CD4-positive, CD25-positive, alpha-beta regulatory T cell (primary cell): Measurements from ENCODE around the gene UFD1. TPM values are rescaled to one million over a fixed set of nuclear protein-coding genes. Genes with fewer than 3 reads are reported as not detected.
A peak's percentile ranks its signal among the peaks of the same experiment; 100 is the strongest.

Experiments used
- ATAC-seq, 2 donors: fragments of 150-1000 bp; cut with Tn5 transposase; one replicate each; pipeline ENCODE4 v1.10.0; 2021; ENCODE audit warnings: low read depth in 2 of 2, moderate number of reproducible peaks in 2 of 2, moderate library complexity in 1 of 2
- DNase-seq, 3 donors: peaks; one replicate each; pipeline versions ENCODE4 v3.0.0 to v3.0.0-alpha.2; 2012 to 2022; ENCODE audit warnings: mixed read lengths in 1 of 3
- H3K27ac ChIP-seq: one replicate; pipeline ENCODE4 v1.7.0; 2013; ENCODE audit warnings: mild to moderate bottlenecking, low read length; ENCODE audit not compliant: insufficient read depth, poor library complexity, severe bottlenecking
- H3K27me3 ChIP-seq: one replicate; pipeline ENCODE4 v1.7.0; 2013; ENCODE audit warnings: low read length; ENCODE audit not compliant: control insufficient read depth, insufficient read depth
- H3K36me3 ChIP-seq: one replicate; pipeline ENCODE4 v1.7.0; 2013; ENCODE audit warnings: mild to moderate bottlenecking, low read length, moderate library complexity; ENCODE audit not compliant: control insufficient read depth, insufficient read depth
- H3K4me1 ChIP-seq: 2 replicates; pipeline ENCODE4 v1.7.0; 2013; ENCODE audit warnings: mild to moderate bottlenecking, low read length; ENCODE audit not compliant: insufficient read depth, control insufficient read depth, poor library complexity, severe bottlenecking
- H3K4me3 ChIP-seq: one replicate; pipeline ENCODE4 v1.7.0; 2013; ENCODE audit warnings: low read depth, mild to moderate bottlenecking, low read length, moderate library complexity
- H3K9me3 ChIP-seq, 2 experiments: 1 replicate in 1 of 2; 2 replicates in 1 of 2; pipeline ENCODE4 v1.7.0; 2013; ENCODE audit warnings: low read length in 2 of 2, mild to moderate bottlenecking in 1 of 2, moderate library complexity in 1 of 2; ENCODE audit not compliant: control insufficient read depth in 2 of 2
- H3K27ac Mint-ChIP-seq, 3 donors: one replicate each; pipeline ENCODE4 v1.8.0; 2020 to 2022; ENCODE audit warnings: mild to moderate bottlenecking in 3 of 3, mixed read lengths in 3 of 3, moderate library complexity in 2 of 3
- H3K27me3 Mint-ChIP-seq: one replicate; pipeline ENCODE4 v1.8.0; 2022; ENCODE audit warnings: mild to moderate bottlenecking, mixed read lengths
- H3K36me3 Mint-ChIP-seq: one replicate; pipeline ENCODE4 v1.8.0; 2020; ENCODE audit warnings: mixed read lengths
- H3K4me1 Mint-ChIP-seq, 4 donors: one replicate each; pipeline ENCODE4 v1.8.0; 2020 to 2022; ENCODE audit warnings: mixed read lengths in 4 of 4, mild to moderate bottlenecking in 1 of 4
- H3K4me3 Mint-ChIP-seq, 4 donors: one replicate each; pipeline ENCODE4 v1.8.0; 2020 to 2022; ENCODE audit warnings: mild to moderate bottlenecking in 4 of 4, mixed read lengths in 4 of 4, moderate library complexity in 3 of 4
- H3K9me3 Mint-ChIP-seq, 7 donors: one replicate each; pipeline ENCODE4 v1.8.0; 2020 to 2022; ENCODE audit warnings: mixed read lengths in 7 of 7, mild to moderate bottlenecking in 3 of 7, moderate library complexity in 2 of 7
- polyA plus RNA-seq, 4 donors: library from polyadenylated mRNA; unstranded; fragments of 300-500 nt; fragmentation: Illumina TruSeq; gene quantifications; one replicate each; pipeline ENCODE4 v1.2.3, GENCODE V29; 2021
- total RNA-seq: library from RNA; stranded (reverse); gene quantifications from one replicate; pipeline ENCODE4 v1.2.3, GENCODE V29; 2022

UFD1 gene
- total and polyA plus RNA-seq, 5 donors from 2014 or later, result 97.7 to 146 (median 113) TPM

DNA sequence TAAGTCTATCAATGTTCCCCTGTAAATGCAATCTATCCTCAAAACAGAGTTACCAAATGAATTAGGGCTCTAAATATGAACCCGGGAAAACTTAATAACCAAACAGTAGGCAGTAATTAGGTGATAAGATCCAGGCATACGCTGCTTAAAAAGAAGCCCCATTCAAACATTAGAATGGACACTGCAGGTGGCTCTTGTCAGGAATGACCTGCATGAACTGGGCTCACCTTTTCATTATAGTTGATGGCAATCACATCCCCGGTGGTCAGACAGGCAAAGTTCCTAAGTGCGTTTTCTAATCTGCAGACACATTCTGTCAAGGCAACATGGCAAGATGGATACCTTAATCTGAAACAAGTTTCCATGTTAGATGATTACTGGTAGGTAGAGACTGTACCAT is 14.0 kb downstream of the UFD1 start:
- no peaks in the 10 kb centered on the region for H3K9me3 Mint-ChIP-seq
- H3K27ac Mint-ChIP-seq, result no peak overlapping the region
- H3K4me1 Mint-ChIP-seq, result peaks cover 6 to 11% (median 10%) of the 10 kb centered on the region in 4 donors
- Histone ChIP-seq H3K27ac (no peak overlapping the region), H3K36me3 (peaks cover 82% of the 10 kb centered on the region), H3K9me3 (no peaks in the 10 kb centered on the region), H3K4me1 (no peaks in the 10 kb centered on the region), H3K27me3 (no peaks in the 10 kb centered on the region), H3K4me3 (no peak overlapping the region)
- no peak overlapping the region for H3K4me3 Mint-ChIP-seq
- H3K36me3 Mint-ChIP-seq, result peaks cover 50% of the 10 kb centered on the region
- H3K27me3 Mint-ChIP-seq, result peaks cover 4% of the 10 kb centered on the region
- ATAC-seq, result no peak
- DNase-seq, result no peak

DNA sequence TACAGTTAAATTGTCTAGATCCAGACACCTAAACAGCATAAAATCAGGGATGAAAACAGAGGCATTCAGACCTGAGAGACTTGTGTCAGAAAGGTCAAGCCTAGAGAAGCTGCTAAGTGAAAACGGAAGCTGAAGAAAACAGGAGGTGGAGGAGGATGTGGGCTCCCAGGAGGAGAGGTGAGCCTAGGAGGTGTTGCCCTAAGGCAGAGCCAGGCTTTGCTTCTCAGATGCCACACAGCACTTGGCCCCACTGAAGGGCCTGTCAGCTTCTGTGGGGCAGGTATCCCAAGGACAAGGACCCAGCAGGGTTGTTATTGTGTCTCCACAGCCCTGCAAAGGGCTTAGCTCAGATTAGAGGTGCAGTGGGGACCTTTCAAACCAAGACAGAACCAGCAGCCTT is 14.4 kb downstream of the UFD1 start:
- no peak overlapping the region for H3K27ac ChIP-seq
- ATAC-seq, result no peak
- Mint-ChIP-seq H3K27me3 (peaks cover 4% of the 10 kb centered on the region), H3K27ac (no peak overlapping the region), H3K9me3 (no peaks in the 10 kb centered on the region), H3K4me3 (no peak overlapping the region), H3K4me1 (peaks cover 4 to 11% (median 10%) of the 10 kb centered on the region in 4 donors), H3K36me3 (peaks cover 48% of the 10 kb centered on the region)
- peak in 1 of 3 donors; percentile 24 for DNase-seq
- H3K27me3 ChIP-seq, result no peaks in the 10 kb centered on the region
- no peaks in the 10 kb centered on the region for H3K4me1 ChIP-seq
- peaks cover 79% of the 10 kb centered on the region for H3K36me3 ChIP-seq
- no peak overlapping the region for H3K4me3 ChIP-seq
- H3K9me3 ChIP-seq, result no peaks in the 10 kb centered on the region

DNA sequence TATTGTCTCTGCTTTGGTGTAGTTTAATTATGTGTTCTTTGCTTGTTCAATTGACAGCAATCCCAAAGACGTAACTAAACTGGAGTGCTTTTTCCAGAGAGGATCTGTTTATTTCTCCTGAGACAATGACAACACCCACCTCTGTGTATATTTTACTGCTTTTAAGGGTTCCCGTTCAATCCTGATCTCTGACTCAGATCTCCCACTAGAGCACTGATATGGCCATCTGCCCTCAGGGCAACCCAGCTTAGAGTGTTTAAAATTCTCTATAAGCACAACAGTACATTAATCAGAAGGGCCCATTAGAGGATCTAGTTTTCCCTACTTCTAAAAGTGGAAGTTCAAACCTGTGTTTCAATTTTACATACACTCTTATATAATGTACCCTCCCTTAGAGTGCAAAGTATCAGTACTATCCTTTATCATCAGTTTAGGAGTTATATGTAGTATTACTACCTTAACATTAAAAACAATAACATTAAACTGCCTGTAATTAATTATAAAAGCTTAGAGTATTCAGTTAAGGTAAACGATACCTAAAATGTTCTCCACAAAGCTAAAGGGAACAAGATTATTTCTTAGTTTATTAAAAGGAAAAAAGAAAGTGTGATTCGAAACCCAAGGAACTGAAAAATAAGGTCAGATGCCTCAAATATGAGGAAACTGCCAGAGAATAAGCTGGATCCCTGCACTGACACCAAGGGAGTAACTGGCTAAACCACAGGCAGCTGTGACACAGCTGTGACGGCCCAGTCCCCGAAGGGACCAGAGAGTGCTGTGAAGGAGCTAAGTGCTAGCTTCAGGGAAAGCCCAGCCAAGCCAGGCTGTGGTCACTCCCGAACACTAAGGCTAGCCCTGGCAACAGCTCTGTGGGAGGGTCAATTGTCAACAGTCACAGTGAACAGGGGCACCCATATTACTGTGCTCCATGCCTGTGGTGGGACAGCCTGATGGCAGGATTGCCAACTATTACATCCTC is 15.2 kb downstream of the UFD1 start:
- Mint-ChIP-seq H3K4me1 (peaks cover 0 to 11% (median 9%) of the 10 kb centered on the region in 4 donors), H3K36me3 (peaks cover 43% of the 10 kb centered on the region), H3K9me3 (no peaks in the 10 kb centered on the region), H3K4me3 (no peak overlapping the region), H3K27ac (peak overlapping the region in 1 of 3 donors; percentile 81), H3K27me3 (peaks cover 4% of the 10 kb centered on the region)
- H3K4me3 ChIP-seq, result no peak overlapping the region
- peaks cover 75% of the 10 kb centered on the region for H3K36me3 ChIP-seq
- no peaks in the 10 kb centered on the region for H3K4me1 ChIP-seq
- no peaks in the 10 kb centered on the region for H3K9me3 ChIP-seq
- no peak overlapping the region for H3K27ac ChIP-seq
- ATAC-seq (no peak), DNase-seq (no peak)
- H3K27me3 ChIP-seq, result no peaks in the 10 kb centered on the region

DNA sequence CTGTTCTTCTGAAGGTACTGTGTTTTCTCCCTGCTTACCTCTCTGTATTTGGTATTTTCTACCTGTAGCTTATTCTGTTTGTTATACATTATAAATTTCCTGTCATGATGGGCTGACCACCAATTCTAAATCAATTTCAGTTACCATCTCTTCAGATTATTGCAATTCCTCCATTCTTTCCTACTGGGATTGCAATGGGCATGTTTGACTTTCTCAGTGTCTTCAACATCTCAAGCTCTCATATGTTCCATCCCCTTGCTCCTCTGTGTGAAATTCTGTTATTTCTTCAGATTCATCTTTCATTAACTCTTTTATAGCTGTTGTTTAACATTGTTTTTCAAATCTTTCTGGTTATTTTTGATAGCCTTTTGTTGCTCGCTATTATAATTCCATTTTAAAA is 16.0 kb downstream of the UFD1 start:
- Histone ChIP-seq H3K9me3 (no peaks in the 10 kb centered on the region), H3K4me1 (no peaks in the 10 kb centered on the region), H3K27me3 (no peaks in the 10 kb centered on the region), H3K27ac (no peak overlapping the region), H3K4me3 (no peak overlapping the region), H3K36me3 (peaks cover 75% of the 10 kb centered on the region)
- ATAC-seq (no peak), DNase-seq (no peak)
- Mint-ChIP-seq H3K4me1 (peaks cover 0 to 11% (median 9%) of the 10 kb centered on the region in 4 donors), H3K27me3 (peaks cover 4% of the 10 kb centered on the region), H3K36me3 (peaks cover 36% of the 10 kb centered on the region), H3K9me3 (no peaks in the 10 kb centered on the region), H3K27ac (no peak overlapping the region), H3K4me3 (no peak overlapping the region)

DNA sequence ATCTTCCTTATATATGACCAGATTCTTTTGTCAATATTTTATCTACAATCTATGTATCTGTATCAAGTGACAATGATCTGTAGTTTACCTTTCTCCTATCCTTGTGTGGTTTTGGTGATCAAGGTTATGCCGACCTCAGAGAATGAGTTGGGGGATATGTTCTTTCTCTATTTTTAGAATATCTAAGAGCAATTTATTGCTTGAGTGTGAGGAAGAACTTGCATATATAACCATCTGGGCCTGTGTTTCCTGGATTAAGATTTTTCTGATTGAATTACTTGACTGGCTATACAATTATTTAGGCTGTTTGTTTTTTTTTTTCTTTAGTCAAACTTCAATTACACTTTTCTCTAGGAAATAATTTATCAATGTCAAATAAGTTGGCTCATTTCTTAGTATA is 17.5 kb downstream of the UFD1 start:
- Mint-ChIP-seq H3K36me3 (peaks cover 31% of the 10 kb centered on the region), H3K27ac (peak overlapping the region in 1 of 3 donors; percentile 68), H3K4me1 (peaks cover 0 to 11% (median 9%) of the 10 kb centered on the region in 4 donors), H3K9me3 (no peaks in the 10 kb centered on the region), H3K4me3 (no peak overlapping the region), H3K27me3 (no peaks in the 10 kb centered on the region)
- H3K4me1 ChIP-seq, result no peaks in the 10 kb centered on the region
- H3K36me3 ChIP-seq, result peaks cover 73% of the 10 kb centered on the region
- no peaks in the 10 kb centered on the region for H3K27me3 ChIP-seq
- no peak overlapping the region for H3K27ac ChIP-seq
- DNase-seq (no peak), ATAC-seq (no peak)
- H3K4me3 ChIP-seq, result no peak overlapping the region
- H3K9me3 ChIP-seq, result no peaks in the 10 kb centered on the region

DNA sequence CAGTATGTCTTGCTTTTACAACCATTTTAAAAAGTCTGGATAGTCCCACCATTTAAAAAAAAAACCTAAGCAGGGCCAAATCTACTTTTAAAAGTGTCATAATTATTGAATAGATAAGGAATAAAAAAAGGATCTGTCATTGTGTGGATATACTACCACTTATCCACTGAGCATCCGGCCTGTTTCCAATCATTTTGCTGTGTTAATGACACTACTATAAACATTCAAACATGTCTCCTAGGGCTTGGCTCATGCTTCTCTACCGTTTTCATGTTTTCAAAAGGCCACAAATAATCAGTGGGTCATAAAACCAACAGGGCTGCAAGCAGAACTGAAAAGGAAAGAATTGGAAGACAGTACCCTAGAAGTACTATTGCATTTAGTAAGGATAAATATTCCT is 19.0 kb downstream of the UFD1 start:
- Mint-ChIP-seq H3K27ac (no peak overlapping the region), H3K4me1 (peaks cover 0 to 11% (median 4%) of the 10 kb centered on the region in 4 donors), H3K4me3 (no peak overlapping the region), H3K27me3 (no peaks in the 10 kb centered on the region), H3K9me3 (no peaks in the 10 kb centered on the region), H3K36me3 (peaks cover 37% of the 10 kb centered on the region)
- no peaks in the 10 kb centered on the region for H3K27me3 ChIP-seq
- DNase-seq, result no peak
- no peak overlapping the region for H3K4me3 ChIP-seq
- peaks cover 73% of the 10 kb centered on the region for H3K36me3 ChIP-seq
- H3K27ac ChIP-seq, result no peak overlapping the region
- no peaks in the 10 kb centered on the region for H3K9me3 ChIP-seq
- no peaks in the 10 kb centered on the region for H3K4me1 ChIP-seq
- no peak for ATAC-seq

DNA sequence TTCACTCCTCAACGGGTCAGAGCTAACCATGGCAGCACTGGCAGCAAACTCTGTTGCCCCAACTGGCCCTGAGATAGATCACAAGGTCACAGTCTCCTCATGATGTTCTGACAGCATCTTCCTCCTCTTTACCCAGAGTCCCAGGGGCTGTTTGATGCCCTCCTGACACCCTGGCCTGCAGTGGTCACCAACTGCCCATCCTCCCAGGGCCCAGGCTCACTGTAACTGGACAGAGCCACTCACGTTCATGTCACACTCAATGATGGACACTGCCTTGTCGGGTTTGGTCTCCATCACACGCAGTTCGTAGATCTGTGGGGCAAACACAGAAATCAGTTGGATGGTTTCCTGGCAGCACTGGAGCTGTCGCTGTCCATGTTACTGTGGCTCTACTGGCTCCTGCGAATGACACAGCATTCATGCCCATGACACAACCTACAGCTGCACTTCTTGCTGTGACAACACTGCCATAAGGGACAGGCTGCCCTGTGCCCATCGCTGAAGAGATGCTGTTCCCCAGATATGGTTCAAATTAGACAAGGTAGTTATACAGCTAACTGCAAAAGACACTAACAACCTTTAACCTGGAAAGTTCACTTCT is 21.1 kb downstream of the UFD1 start:
- no peak for DNase-seq
- Histone ChIP-seq H3K4me3 (no peak overlapping the region), H3K36me3 (peaks cover 80% of the 10 kb centered on the region), H3K4me1 (no peaks in the 10 kb centered on the region), H3K27me3 (no peaks in the 10 kb centered on the region), H3K27ac (no peak overlapping the region), H3K9me3 (no peaks in the 10 kb centered on the region)
- Mint-ChIP-seq H3K9me3 (no peaks in the 10 kb centered on the region), H3K4me3 (no peak overlapping the region), H3K4me1 (peaks cover 0 to 8% (median 2%) of the 10 kb centered on the region in 4 donors), H3K27me3 (no peaks in the 10 kb centered on the region), H3K36me3 (peaks cover 43% of the 10 kb centered on the region), H3K27ac (no peak overlapping the region)
- ATAC-seq, result no peak
